ENCODE measurements around the gene EHD1.
A peak's percentile ranks its signal among the peaks of the same experiment; 100 is the strongest.
"Not testable (repeated sequence)": the region's sequence is repeated elsewhere in the genome, so short reads cannot be mapped to it uniquely, and the experiment has no call there.

The EHD1 gene

GRCh38 chr11:64855596-64856304 lies 22.7 kb downstream of the EHD1 start:
- no peak for DNase-seq

GRCh38 chr11:64854534-64855502 lies 23.6 kb downstream of the EHD1 start:
- DNase-seq: peak; percentile 95

- DNase-seq: no peak
Measured at GRCh38 chr11:64854157-64854533, 24.3 kb downstream of the EHD1 start.

GRCh38 chr11:64853709-64854108 lies 24.7 kb downstream of the EHD1 start:
- no peak for DNase-seq

- no peak for DNase-seq
Measured at GRCh38 chr11:64852804-64853509, 25.5 kb downstream of the EHD1 start.

- no peak for DNase-seq
Measured at GRCh38 chr11:64851831-64852351, 26.5 kb downstream of the EHD1 start.

GRCh38 chr11:64850979-64851567 lies 27.3 kb downstream of the EHD1 start:
- peak; percentile 39 for DNase-seq

- DNase-seq: no peak
Measured at GRCh38 chr11:64849598-64850356, 28.6 kb downstream of the EHD1 start.

- DNase-seq: no peak
Measured at GRCh38 chr11:64848826-64849597, 29.4 kb downstream of the EHD1 start.

GRCh38 chr11:64848214-64848825 lies 30.1 kb downstream of the EHD1 start:
- DNase-seq: no peak

GRCh38 chr11:64846998-64847666 lies 31.3 kb downstream of the EHD1 start:
- DNase-seq: peak; percentile 81

- DNase-seq: not testable (repeated sequence)
Measured at GRCh38 chr11:64845776-64846129, 32.7 kb downstream of the EHD1 start.

- DNase-seq: no peak
Measured at GRCh38 chr11:64845129-64845775, 33.2 kb downstream of the EHD1 start.

GRCh38 chr11:64844330-64845128 lies 33.9 kb downstream of the EHD1 start, which contains the start of gene CDC42BPG:
TSS of gene CDC42BPG (minus strand) at chr11:64844653. CDS start at chr11:64844569, 84 bp downstream.
- peak; percentile 54 for DNase-seq

GRCh38 chr11:64843686-64844329 lies 34.6 kb downstream of the EHD1 start:
- no peak for DNase-seq

- peak; percentile 5 for DNase-seq
Measured at GRCh38 chr11:64842851-64843685, 35.4 kb downstream of the EHD1 start.

- DNase-seq: peak; percentile 45
Measured at GRCh38 chr11:64842366-64842759, 36.1 kb downstream of the EHD1 start.
